ENCODE data around the gene ZBED5. TPM values are rescaled to one million over a fixed set of nuclear protein-coding genes. Genes with fewer than 3 reads are reported as not detected.
"Not testable (repeated sequence)": the region's sequence is repeated elsewhere in the genome, so short reads cannot be mapped to it uniquely, and the experiment has no call there.

ZBED5 gene
- total and polyA plus RNA-seq, 8 donors, result 9.0 to 54.7 (median 21.7) TPM

- Histone ChIP-seq H3K4me3 (no peak overlapping the region), H3K9me3 (peaks cover 0 to 8% (median 0%) of the 10 kb centered on the region in 4 donors), H3K36me3 (no peaks in the 10 kb centered on the region), H3K27me3 (no peaks in the 10 kb centered on the region), H3K4me1 (peaks cover 0 to 7% (median 4%) of the 10 kb centered on the region in 4 donors), H3K27ac (no peak overlapping the region)
- intact Hi-C loops (cut with DNase I; ENCODE audit: low total_unique reads), result no loop called here
- DNase-seq, result peak in 1 of 2 donors; percentile 20
- TF ChIP-seq POLR2A (IDR thresholded peaks at IDR 0.05), result no peak
- TF ChIP-seq POLR2AphosphoS5 (IDR thresholded peaks at IDR 0.05), result peak in 2 of 3 donors; percentile 29 to 35
Measured at GRCh38 chr11:10893714-10894151, 35.9 kb upstream of the ZBED5 start.

- H3K27me3 ChIP-seq, result no peaks in the 10 kb centered on the region
- H3K27ac ChIP-seq, result no peak overlapping the region
- intact Hi-C loops (cut with DNase I; ENCODE audit: low total_unique reads), result no loop called here
- no peak for TF ChIP-seq EP300 (IDR thresholded peaks at IDR 0.05)
- peaks cover 0 to 8% (median 0%) of the 10 kb centered on the region in 4 donors for H3K9me3 ChIP-seq
- 76 to 91% (median 88%) methylated on average over 2 of the region's 2 CpGs for WGBS, 5 donors
- DNase-seq, result no peak
- no peaks in the 10 kb centered on the region for H3K4me1 ChIP-seq
- no peak overlapping the region for H3K4me3 ChIP-seq
- no peaks in the 10 kb centered on the region for H3K36me3 ChIP-seq
Measured at GRCh38 chr11:10892250-10892649, 34.4 kb upstream of the ZBED5 start.

- H3K4me3 ChIP-seq, result no peak overlapping the region
- no peak for DNase-seq
- 83 to 100% (median 92%) methylated on average over 1 of the region's 1 CpG for WGBS, 5 donors
- intact Hi-C loops (cut with DNase I; ENCODE audit: low total_unique reads), result no loop called here
- peaks cover 0 to 8% (median 0%) of the 10 kb centered on the region in 4 donors for H3K9me3 ChIP-seq
- H3K27me3 ChIP-seq, result no peaks in the 10 kb centered on the region
- TF ChIP-seq EP300 (IDR thresholded peaks at IDR 0.05) (no peak), POLR2AphosphoS5 (IDR thresholded peaks at IDR 0.05) (no peak), POLR2A (IDR thresholded peaks at IDR 0.05) (no peak), CTCF (IDR thresholded peaks at IDR 0.05) (no peak)
- no peak overlapping the region for H3K27ac ChIP-seq
- peaks cover 0 to 4% (median 1%) of the 10 kb centered on the region in 4 donors for H3K4me1 ChIP-seq
- no peaks in the 10 kb centered on the region for H3K36me3 ChIP-seq
Measured at GRCh38 chr11:10891151-10891720, 33.4 kb upstream of the ZBED5 start.

- DNase-seq; H3K27ac ChIP-seq; H3K27me3 ChIP-seq; H3K9me3 ChIP-seq; intact Hi-C loops (cut with DNase I; ENCODE audit: low total_unique reads); H3K4me3 ChIP-seq; H3K4me1 ChIP-seq; H3K36me3 ChIP-seq: not testable (repeated sequence)
Measured at GRCh38 chr11:10890083-10890482, 32.2 kb upstream of the ZBED5 start.

GRCh38 chr11:10887307-10887706 is 29.5 kb upstream of the ZBED5 start:
- Histone ChIP-seq H3K4me3 (no peak overlapping the region), H3K9me3 (peaks cover 0 to 19% (median 2%) of the 10 kb centered on the region in 4 donors), H3K36me3 (no peaks in the 10 kb centered on the region), H3K4me1 (peaks cover 0 to 10% (median 3%) of the 10 kb centered on the region in 4 donors), H3K27me3 (no peaks in the 10 kb centered on the region), H3K27ac (no peak overlapping the region)
- no peak for DNase-seq
- intact Hi-C loops (cut with DNase I; ENCODE audit: low total_unique reads), result no loop called here
- TF ChIP-seq POLR2A (IDR thresholded peaks at IDR 0.05), result no peak
- no peak for TF ChIP-seq POLR2AphosphoS5 (IDR thresholded peaks at IDR 0.05)
- no peak for TF ChIP-seq CTCF (IDR thresholded peaks at IDR 0.05)
- TF ChIP-seq EP300 (IDR thresholded peaks at IDR 0.05), result no peak

GRCh38 chr11:10886652-10887250 is 28.9 kb upstream of the ZBED5 start:
- H3K27me3 ChIP-seq, result no peaks in the 10 kb centered on the region
- 92 to 96% (median 93%) methylated on average over 3 of the region's 3 CpGs for WGBS, 5 donors
- peak overlapping the region in 1 of 5 donors; percentile 21 for H3K27ac ChIP-seq
- intact Hi-C loops (cut with DNase I; ENCODE audit: low total_unique reads), result no loop called here
- H3K4me1 ChIP-seq, result peaks cover 0 to 10% (median 3%) of the 10 kb centered on the region in 4 donors
- no peak for TF ChIP-seq EP300 (IDR thresholded peaks at IDR 0.05)
- no peak for TF ChIP-seq POLR2A (IDR thresholded peaks at IDR 0.05)
- no peak for TF ChIP-seq CTCF (IDR thresholded peaks at IDR 0.05)
- TF ChIP-seq POLR2AphosphoS5 (IDR thresholded peaks at IDR 0.05), result no peak
- H3K9me3 ChIP-seq, result peaks cover 0 to 19% (median 2%) of the 10 kb centered on the region in 4 donors
- no peak for DNase-seq
- H3K36me3 ChIP-seq, result no peaks in the 10 kb centered on the region
- no peak overlapping the region for H3K4me3 ChIP-seq

Data from stomach (tissue), 9 donors.